ENCODE measurements around the gene NUCB2.
A peak's percentile ranks its signal among the peaks of the same experiment; 100 is the strongest.

DNA sequence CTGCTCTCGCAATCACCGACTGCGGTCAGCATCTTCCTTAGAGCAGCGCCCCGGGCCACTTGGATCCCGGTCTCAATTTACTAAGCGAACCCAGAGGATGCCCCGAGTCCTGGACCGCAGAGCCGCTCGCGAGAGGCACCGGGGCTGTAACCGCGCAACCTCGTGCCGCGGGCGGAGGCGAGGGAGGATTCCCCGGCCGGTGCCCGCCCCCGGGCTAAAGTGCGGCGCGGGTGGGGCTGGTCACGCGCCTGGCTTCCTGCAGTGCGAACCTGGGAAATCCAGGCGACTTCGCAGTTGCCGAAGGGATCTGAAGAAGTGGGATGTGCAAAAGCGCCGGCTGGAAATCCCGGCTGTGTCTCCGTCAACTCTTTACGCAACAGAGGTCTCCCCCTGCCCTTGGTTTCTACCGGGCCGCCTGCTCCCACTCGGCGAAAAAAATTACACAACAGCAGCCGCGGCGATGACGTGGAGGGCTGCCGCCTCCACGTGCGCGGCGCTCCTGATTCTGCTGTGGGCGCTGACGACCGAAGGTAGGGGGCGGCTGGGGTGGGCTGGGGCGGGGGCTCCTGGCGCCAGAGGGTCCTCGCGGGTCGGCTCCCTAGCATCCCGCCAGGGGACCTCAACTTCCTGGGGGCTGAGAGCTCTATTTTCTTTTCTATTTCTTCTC lies 75.1 kb downstream of the NUCB2 start, which contains the start of gene NCR3LG1:
- TF ChIP-seq, protein P1, sequence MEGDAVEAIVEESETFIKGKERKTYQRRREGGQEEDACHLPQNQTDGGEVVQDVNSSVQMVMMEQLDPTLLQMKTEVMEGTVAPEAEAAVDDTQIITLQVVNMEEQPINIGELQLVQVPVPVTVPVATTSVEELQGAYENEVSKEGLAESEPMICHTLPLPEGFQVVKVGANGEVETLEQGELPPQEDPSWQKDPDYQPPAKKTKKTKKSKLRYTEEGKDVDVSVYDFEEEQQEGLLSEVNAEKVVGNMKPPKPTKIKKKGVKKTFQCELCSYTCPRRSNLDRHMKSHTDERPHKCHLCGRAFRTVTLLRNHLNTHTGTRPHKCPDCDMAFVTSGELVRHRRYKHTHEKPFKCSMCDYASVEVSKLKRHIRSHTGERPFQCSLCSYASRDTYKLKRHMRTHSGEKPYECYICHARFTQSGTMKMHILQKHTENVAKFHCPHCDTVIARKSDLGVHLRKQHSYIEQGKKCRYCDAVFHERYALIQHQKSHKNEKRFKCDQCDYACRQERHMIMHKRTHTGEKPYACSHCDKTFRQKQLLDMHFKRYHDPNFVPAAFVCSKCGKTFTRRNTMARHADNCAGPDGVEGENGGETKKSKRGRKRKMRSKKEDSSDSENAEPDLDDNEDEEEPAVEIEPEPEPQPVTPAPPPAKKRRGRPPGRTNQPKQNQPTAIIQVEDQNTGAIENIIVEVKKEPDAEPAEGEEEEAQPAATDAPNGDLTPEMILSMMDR (IDR thresholded peaks at IDR 0.05) = no peak
- TF ChIP-seq POLR2A (IDR thresholded peaks at IDR 0.05) = peak; percentile 55 to 65

Measured in Peyer's patch (tissue), 4 donors.